IMR-90 (cell line): ENCODE data around the gene TYSND1. TPM values are rescaled to one million over a fixed set of nuclear protein-coding genes. Genes with fewer than 3 reads are reported as not detected.

Experiments
- ATAC-seq: fragments of 200-7000 bp; cut with Tn5 transposase; 2 replicates; pipeline ENCODE4 v1.9.1; 2020; ENCODE audit warnings: low read depth, mild to moderate bottlenecking, moderate library complexity
- BruUV-seq: library from RNA; stranded (reverse); fragments of 400-500 nt; replicated peaks from 2 replicates; lab custom pipeline; 2021; lab: Mats Ljungman, UMichigan
- CTCF ChIA-PET: fragments of 300-600 bp; formaldehyde crosslinking; extraction: SDS; loops from one replicate; lab custom pipeline; 2021; ENCODE audit warnings: antibody characterized with exemption; lab: Yijun Ruan, JAX
- POLR2A ChIA-PET: fragments of 300-600 bp; sonication (Branson Sonifier 250); formaldehyde crosslinking; loops from one replicate; lab custom pipeline; 2022; ENCODE audit warnings: antibody characterized with exemption; ENCODE audit not compliant: unreplicated experiment; lab: Charles Lee
- DNase-seq: peaks from one replicate; pipeline ENCODE4 v3.0.0; 2013
- H2AFZ ChIP-seq: replicated peaks from 2 replicates; pipeline ENCODE3; 2013; ENCODE audit warnings: low read length, mild to moderate bottlenecking; ENCODE audit not compliant: poor library complexity
- H2AK5ac ChIP-seq: 2 replicates; pipeline ENCODE4 v1.6.1; 2013; ENCODE audit warnings: low read depth, low read length, inconsistent platforms
- H2AK9ac ChIP-seq: replicated peaks from 2 replicates; pipeline ENCODE3; 2013; ENCODE audit warnings: mild to moderate bottlenecking, low read depth, low read length, moderate library complexity; ENCODE audit not compliant: poor library complexity
- H2BK120ac ChIP-seq: 2 replicates; pipeline ENCODE4 v1.6.1; 2013; ENCODE audit warnings: low read depth, low read length, inconsistent platforms
- H2BK15ac ChIP-seq: 3 replicates; pipeline ENCODE4 v1.6.1; 2013; ENCODE audit warnings: low read depth, low read length, inconsistent platforms
- H2BK20ac ChIP-seq: 2 replicates; pipeline ENCODE4 v1.6.1; 2013; ENCODE audit warnings: low read depth, mild to moderate bottlenecking, inconsistent platforms, low read length, moderate library complexity
- H2BK5ac ChIP-seq: 2 replicates; pipeline ENCODE4 v1.6.1; 2013; ENCODE audit warnings: mild to moderate bottlenecking, low read depth, low read length, inconsistent platforms; ENCODE audit not compliant: poor library complexity, severe bottlenecking
- H3K14ac ChIP-seq: replicated peaks from 2 replicates; pipeline ENCODE4 v1.6.1; 2013; ENCODE audit warnings: low read depth, low read length, inconsistent platforms
- H3K18ac ChIP-seq: 2 replicates; pipeline ENCODE4 v1.6.1; 2013; ENCODE audit warnings: low read depth, low read length, control low read depth
- H3K23ac ChIP-seq: 2 replicates; pipeline ENCODE4 v1.6.1; 2013; ENCODE audit warnings: low read depth, low read length, inconsistent platforms
- H3K27ac ChIP-seq: 2 replicates; pipeline ENCODE4 v1.5.1; 2013; ENCODE audit warnings: mild to moderate bottlenecking, control low read depth, low read length; ENCODE audit not compliant: insufficient read depth
- H3K27me3 ChIP-seq: 2 replicates; pipeline ENCODE4 v1.6.1; 2013; ENCODE audit warnings: low read length; ENCODE audit not compliant: control insufficient read depth, insufficient read depth
- H3K36me3 ChIP-seq: 2 replicates; pipeline ENCODE4 v1.6.1; 2013; ENCODE audit warnings: low read length, mixed read lengths; ENCODE audit not compliant: control insufficient read depth, insufficient read depth
- H3K4ac ChIP-seq: 2 replicates; pipeline ENCODE4 v1.6.1; 2013; ENCODE audit warnings: low read depth, low read length, inconsistent platforms
- H3K4me1 ChIP-seq: 2 replicates; pipeline ENCODE4 v1.6.1; 2013; ENCODE audit warnings: low read length, mixed read lengths; ENCODE audit not compliant: control insufficient read depth, insufficient read depth
- H3K4me2 ChIP-seq: 2 replicates; pipeline ENCODE4 v1.6.1; 2013; ENCODE audit warnings: low read depth, mild to moderate bottlenecking, control low read depth, low read length, moderate library complexity
- H3K4me3 ChIP-seq: 2 replicates; pipeline ENCODE4 v1.5.1; 2013; ENCODE audit warnings: low read depth, mild to moderate bottlenecking, control low read depth, low read length, moderate library complexity; ENCODE audit not compliant: insufficient read depth
- H3K56ac ChIP-seq: 2 replicates; pipeline ENCODE4 v1.6.1; 2013; ENCODE audit warnings: low read length, inconsistent platforms; ENCODE audit not compliant: insufficient read depth; ENCODE audit errors: extremely low read depth
- H3K79me1 ChIP-seq, 2 experiments: 2 replicates each; pipeline ENCODE4 v1.6.1; 2013; ENCODE audit warnings: low read length in 2 of 2, inconsistent platforms in 1 of 2, low read depth in 1 of 2
- H3K9ac ChIP-seq: 2 replicates; pipeline ENCODE4 v1.6.1; 2013; ENCODE audit warnings: low read depth, low read length, control low read depth
- H3K9me1 ChIP-seq: 2 replicates; pipeline ENCODE4 v1.6.1; 2013; ENCODE audit warnings: low read length, inconsistent platforms; ENCODE audit not compliant: insufficient read depth
- H3K9me3 ChIP-seq: 2 replicates; pipeline ENCODE4 v1.6.1; 2013; ENCODE audit warnings: low read length; ENCODE audit not compliant: control insufficient read depth, insufficient read depth
- H4K20me1 ChIP-seq: 2 replicates; pipeline ENCODE4 v1.6.1; 2013; ENCODE audit warnings: low read length, inconsistent platforms; ENCODE audit not compliant: insufficient read depth
- H4K5ac ChIP-seq: 2 replicates; pipeline ENCODE4 v1.6.1; 2013; ENCODE audit warnings: mild to moderate bottlenecking, low read depth, low read length, control low read depth
- H4K8ac ChIP-seq, 2 experiments: 2 replicates each; pipeline ENCODE4 v1.6.1; 2013; ENCODE audit warnings: low read depth in 2 of 2, low read length in 2 of 2, control low read depth in 1 of 2, inconsistent platforms in 1 of 2
- H4K91ac ChIP-seq: 2 replicates; pipeline ENCODE4 v1.6.1; 2013; ENCODE audit warnings: low read depth, low read length, inconsistent platforms; ENCODE audit not compliant: insufficient read depth
- BHLHE40 ChIP-seq: fragments of 150-350 bp; IDR thresholded peaks from 2 replicates; pipeline ENCODE4 v1.6.1; 2016; ENCODE audit warnings: mild to moderate bottlenecking, low read depth, low read length
- CEBPB ChIP-seq: IDR thresholded peaks from 2 replicates; pipeline ENCODE4 v1.6.1; 2012; ENCODE audit warnings: low read depth, low read length, improper control_type of control experiment
- CHD1 ChIP-seq: IDR thresholded peaks from 2 replicates; pipeline ENCODE4 v1.6.1; 2012; ENCODE audit warnings: low read depth, low read length, improper control_type of control experiment
- CTCF ChIP-seq: conservative IDR thresholded peaks from 2 replicates; pipeline ENCODE4 v1.5.1; 2012; ENCODE audit warnings: mild to moderate bottlenecking, low read depth, low read length, improper control_type of control experiment
- ELK1 ChIP-seq: fragments of 150-350 bp; IDR thresholded peaks from 2 replicates; pipeline ENCODE4 v1.6.1; 2016; ENCODE audit warnings: low read depth, mild to moderate bottlenecking, low read length, moderate library complexity, borderline replicate concordance
- FOS ChIP-seq: fragments of 150-350 bp; IDR thresholded peaks from 2 replicates; pipeline ENCODE4 v1.6.1; 2016; ENCODE audit warnings: low read depth, low read length
- MAFK ChIP-seq: IDR thresholded peaks from 2 replicates; pipeline ENCODE4 v1.6.1; 2012; ENCODE audit warnings: low read depth, low read length, improper control_type of control experiment
- MAZ ChIP-seq: IDR thresholded peaks from 2 replicates; pipeline ENCODE4 v1.6.1; 2012; ENCODE audit warnings: low read depth, mild to moderate bottlenecking, low read length, improper control_type of control experiment, moderate library complexity, borderline replicate concordance
- MXI1 ChIP-seq: IDR thresholded peaks from 2 replicates; pipeline ENCODE4 v1.6.1; 2012; ENCODE audit warnings: low read depth, mild to moderate bottlenecking, low read length, moderate library complexity, borderline replicate concordance
- NFE2L2 ChIP-seq: fragments of 150-350 bp; IDR thresholded peaks from 2 replicates; pipeline ENCODE4 v1.6.1; 2016; ENCODE audit warnings: low read depth, mild to moderate bottlenecking, low read length
- POLR2A ChIP-seq: IDR thresholded peaks from 2 replicates; pipeline ENCODE4 v1.6.1; 2012; ENCODE audit warnings: mild to moderate bottlenecking, low read depth, low read length
- RAD21 ChIP-seq: IDR thresholded peaks from 2 replicates; pipeline ENCODE4 v1.6.1; 2012; ENCODE audit warnings: low read length, improper control_type of control experiment
- RCOR1 ChIP-seq: IDR thresholded peaks from 2 replicates; pipeline ENCODE4 v1.6.1; 2012; ENCODE audit warnings: mild to moderate bottlenecking, low read length, improper control_type of control experiment; ENCODE audit not compliant: insufficient replicate concordance
- RFX5 ChIP-seq: IDR thresholded peaks from 2 replicates; pipeline ENCODE4 v1.8.0; 2012; ENCODE audit warnings: low read depth, mild to moderate bottlenecking, low read length, moderate library complexity
- SMC3 ChIP-seq: fragments of 150-350 bp; IDR thresholded peaks from 2 replicates; pipeline ENCODE4 v1.6.1; 2016; ENCODE audit warnings: low read depth, mild to moderate bottlenecking, antibody characterized with exemption, low read length, moderate library complexity
- USF2 ChIP-seq: fragments of 150-350 bp; IDR thresholded peaks from 2 replicates; pipeline ENCODE4 v1.6.1; 2017; ENCODE audit warnings: mild to moderate bottlenecking, antibody characterized with exemption, low read length, low read depth
- WGBS, 2 experiments: methylation state at CpG; one replicate each; pipeline versions ENCODE4 v1.1.5 to v1.1.7; 2013; ENCODE audit warnings: missing lambda C conversion rate in 2 of 2; ENCODE audit not compliant: insufficient read length in 1 of 2; ENCODE audit errors: extremely low coverage in 2 of 2; 5-methylcytosine and 5-hydroxymethylcytosine counted together
- dilution Hi-C: fragments of 300-500 bp; cut with HindIII; formaldehyde crosslinking; loops from one replicate; pipeline ENCODE4 v1.14.3; 2018; ENCODE audit warnings: low sequenced_read_pairs; ENCODE audit not compliant: unreplicated experiment
- in situ Hi-C: fragments of 300-500 bp; cut with MboI; formaldehyde crosslinking; loops from 3 replicates; pipeline ENCODE4 v1.14.3; 2019; ENCODE audit warnings: low sequenced_read_pairs, inconsistent platforms, mixed read lengths
- intact Hi-C: fragments of 100-400 bp; cut with micrococcal nuclease; formaldehyde crosslinking; loops from 2 replicates; pipeline ENCODE4 v1.10.0; 2022
- polyA plus RNA-seq, 3 experiments: library from polyadenylated mRNA; depleted of rRNA; stranded (reverse); fragments of >200 nt; gene quantifications; 2 replicates each; pipeline ENCODE4 v1.2.3, GENCODE V29; 2012; ENCODE audit warnings: low replicate concordance in 1 of 3
- total RNA-seq: library from RNA; depleted of rRNA; stranded (reverse); fragments of >200 nt; gene quantifications from 2 replicates; pipeline ENCODE4 v1.2.3, GENCODE V29; 2012

Gene TYSND1
- total and polyA plus RNA-seq, 2 of the 4 experiments (the other 2 are of a cell fraction), result 2.9 to 4.1 TPM

DNA sequence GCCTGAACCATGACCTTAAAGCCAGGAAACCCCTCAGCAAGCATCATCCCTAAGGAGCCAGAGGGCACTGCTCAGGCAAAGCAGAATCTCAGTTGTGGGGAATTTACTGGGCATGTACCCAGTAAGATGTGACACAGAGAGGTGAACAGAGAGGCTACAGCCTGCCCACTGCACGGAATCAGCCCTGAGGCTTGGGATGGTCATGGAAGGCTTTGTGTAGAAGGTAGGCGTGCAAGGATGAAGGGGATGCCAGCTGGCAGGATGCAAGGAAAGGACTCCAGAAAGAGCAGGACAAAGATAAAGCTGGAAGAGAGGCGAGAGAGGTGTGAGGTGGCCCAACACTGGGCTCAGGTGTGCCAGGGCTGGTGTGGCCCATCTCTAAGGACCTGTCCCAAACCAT, 11.5 kb downstream of the TYSND1 start:
- no peak overlapping the region for H3K4me2 ChIP-seq
- dilution Hi-C loops (no loop called here), in situ Hi-C loops (loop anchor here (10.0 kb wide), 1 partner anchor 230 kb away; no protein-coding TSS in a partner anchor), intact Hi-C loops (no loop called here)
- no peak overlapping the region for H2BK15ac ChIP-seq
- no peak overlapping the region for H3K56ac ChIP-seq
- no peaks in the 10 kb centered on the region for H3K9me3 ChIP-seq
- peaks cover 9% of the 10 kb centered on the region for H3K36me3 ChIP-seq
- no peak overlapping the region for H4K91ac ChIP-seq
- no peak overlapping the region for H2BK120ac ChIP-seq
- no peak overlapping the region for H2AK5ac ChIP-seq
- no peaks in the 10 kb centered on the region; the same call in 1 of the 2 replicates for H4K20me1 ChIP-seq
- no peak overlapping the region for H3K18ac ChIP-seq
- no peak overlapping the region for H4K8ac ChIP-seq
- H3K4me1 ChIP-seq, result peaks cover 17% of the 10 kb centered on the region
- peaks cover 13 to 32% of the 10 kb centered on the region in 2 experiments for H3K79me1 ChIP-seq
- H3K9ac ChIP-seq, result no peak overlapping the region
- no TSS peak for BruUV-seq
- no peak overlapping the region for H3K23ac ChIP-seq
- H2AFZ ChIP-seq, result no peak overlapping the region
- H4K5ac ChIP-seq, result no peak overlapping the region
- H3K4me3 ChIP-seq, result no peak overlapping the region
- H3K14ac ChIP-seq, result no peak overlapping the region
- H3K9me1 ChIP-seq, result peaks cover 19% of the 10 kb centered on the region
- DNase-seq (no peak), ATAC-seq (no peak)
- no peak overlapping the region for H3K27ac ChIP-seq
- no peak overlapping the region for H2BK20ac ChIP-seq
- H2BK5ac ChIP-seq, result no peak overlapping the region
- H3K27me3 ChIP-seq, result no peaks in the 10 kb centered on the region
- CTCF ChIA-PET, result interaction anchor here (1.3 kb wide), 1 partner anchor 19 kb away, joined by 4 read pairs; no protein-coding TSS in a partner anchor
- TF ChIP-seq MAZ (no peak), RFX5 (no peak), USF2 (no peak), BHLHE40 (no peak), SMC3 (no peak), RCOR1 (no peak), POLR2A (no peak), MAFK (no peak), FOS (no peak), ELK1 (no peak), RAD21 (no peak), MXI1 (no peak), NFE2L2 (no peak), CEBPB (no peak), CHD1 (no peak), CTCF (no peak)
- no peak overlapping the region for H2AK9ac ChIP-seq
- no peak overlapping the region for H3K4ac ChIP-seq
- 80% methylated on average over 1 of the region's 3 CpGs; no CpG with 5 or more reads in 1 of the 2 experiments for WGBS, 2 experiments
- POLR2A ChIA-PET, result no interaction called here
